Stimulated activated effector memory CD8-positive, alpha-beta T cell treated with anti-CD3 and anti-CD28 coated beads, Interleukin-12 subunit alpha, Interleukin-12 subunit beta, amount 100 ng/mL, for 72 hours (primary cell): Measurements from ENCODE around the gene TUSC2.

Source experiments
- ATAC-seq: fragments of 150-1000 bp; cut with Tn5 transposase; 2 replicates; pipeline ENCODE4 v1.10.0; 2021
- DNase-seq, 2 donors: peaks; one replicate each; pipeline ENCODE4 v3.0.0; 2021 to 2022; ENCODE audit warnings: low spot score in 2 of 2
- H3K27ac Mint-ChIP-seq: one replicate; pipeline ENCODE4 v1.8.0; 2022; ENCODE audit warnings: mild to moderate bottlenecking, mixed read lengths
- H3K36me3 Mint-ChIP-seq: one replicate; pipeline ENCODE4 v1.8.0; 2022; ENCODE audit warnings: mild to moderate bottlenecking, mixed read lengths
- H3K4me1 Mint-ChIP-seq: one replicate; pipeline ENCODE4 v1.8.0; 2022; ENCODE audit warnings: mixed read lengths
- H3K4me3 Mint-ChIP-seq: one replicate; pipeline ENCODE4 v1.8.0; 2022; ENCODE audit warnings: mild to moderate bottlenecking, mixed read lengths
- H3K9me3 Mint-ChIP-seq: one replicate; pipeline ENCODE4 v1.8.0; 2022; ENCODE audit warnings: mixed read lengths

TUSC2 gene

DNA sequence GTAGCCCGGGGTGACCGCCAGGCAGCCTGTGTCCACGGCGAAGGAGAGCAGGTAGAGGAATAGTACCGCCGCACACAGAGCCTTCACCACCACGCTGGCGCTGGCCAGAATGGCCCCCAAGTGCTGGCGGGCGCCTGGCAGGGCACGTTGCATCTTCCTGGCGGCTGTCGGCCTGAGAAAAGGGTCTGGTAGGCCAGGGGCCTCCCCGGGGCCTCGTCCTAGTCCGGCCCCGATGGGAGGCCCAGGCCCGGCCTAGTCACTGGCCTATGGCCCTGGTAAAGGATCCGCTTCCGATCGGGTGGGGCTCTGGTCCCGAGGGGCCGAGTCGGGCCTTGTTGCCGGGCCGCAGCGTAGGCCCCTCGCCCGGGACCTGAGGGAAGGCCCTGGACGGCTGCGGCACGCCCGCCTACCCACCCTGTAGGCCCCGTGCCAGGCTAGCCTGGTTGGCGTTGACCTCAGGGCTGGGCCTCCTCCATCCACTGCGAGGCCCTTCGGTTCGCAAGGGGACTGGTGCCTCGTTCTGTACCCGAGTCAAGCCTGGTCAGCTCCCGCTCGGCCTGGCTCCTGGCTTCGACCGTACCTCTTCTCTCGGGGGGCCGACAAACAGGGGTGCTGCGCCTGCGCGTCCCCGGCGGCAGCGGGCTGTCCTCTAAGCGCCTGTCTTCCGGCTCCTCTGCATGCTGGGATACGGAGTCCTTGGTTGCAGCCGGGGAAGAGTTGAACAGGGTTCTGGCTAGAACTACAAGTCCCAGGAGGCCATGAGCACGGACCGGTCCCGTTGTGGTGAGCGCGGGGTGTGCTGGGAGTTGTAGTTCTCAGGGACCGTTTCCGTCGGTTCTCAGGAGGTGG lies 31.1 kb upstream of the TUSC2 start, which contains the start of gene TMEM115:
TMEM115 (minus strand) TSS at position 611 of the 849 bp plus-strand sequence; CDS start at position 153, 458 bp downstream.
- Mint-ChIP-seq H3K36me3 (peaks cover 37% of the 10 kb centered on the region), H3K27ac (peak within 1 kb of the TSS; percentile 97), H3K9me3 (no peaks in the 10 kb centered on the region), H3K4me1 (peaks cover 57% of the 10 kb centered on the region), H3K4me3 (peak within 1 kb of the TSS; percentile 96)
- ATAC-seq = peak; percentile 100
- peak; percentile 75 to 95 for DNase-seq

DNA sequence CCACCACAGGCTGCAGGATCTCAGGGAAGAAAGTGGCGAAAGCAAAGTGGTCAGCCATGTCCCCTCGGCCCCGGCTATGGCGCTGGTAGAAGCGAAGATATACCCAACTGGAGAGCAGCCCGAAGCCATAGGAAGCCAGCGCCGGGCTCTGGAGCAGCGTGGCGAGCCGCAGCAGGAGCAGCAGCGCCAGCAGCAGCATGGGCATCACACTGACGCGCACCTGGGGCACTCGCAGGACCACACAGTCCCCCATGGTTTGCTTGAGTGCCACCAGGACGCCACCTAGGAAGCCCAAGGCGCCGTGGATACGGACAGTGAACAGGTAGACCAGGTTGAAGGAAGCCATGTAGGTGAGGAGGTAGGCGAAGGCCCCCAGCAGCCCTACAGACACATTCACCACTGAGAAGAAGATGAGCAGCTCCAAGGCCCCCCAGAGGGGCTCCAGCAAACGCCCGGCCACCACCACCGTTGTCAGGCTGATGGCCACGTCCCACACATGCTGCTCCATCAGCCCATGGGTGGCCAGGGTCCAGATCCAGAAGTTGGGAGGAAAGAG lies 30.4 kb upstream of the TUSC2 start:
- peaks cover 57% of the 10 kb centered on the region for H3K4me1 Mint-ChIP-seq
- ATAC-seq (no peak), DNase-seq (no peak)
- peak overlapping the region; percentile 96 for H3K4me3 Mint-ChIP-seq
- H3K27ac Mint-ChIP-seq = peak overlapping the region; percentile 97
- H3K36me3 Mint-ChIP-seq = peaks cover 44% of the 10 kb centered on the region
- no peaks in the 10 kb centered on the region for H3K9me3 Mint-ChIP-seq

DNA sequence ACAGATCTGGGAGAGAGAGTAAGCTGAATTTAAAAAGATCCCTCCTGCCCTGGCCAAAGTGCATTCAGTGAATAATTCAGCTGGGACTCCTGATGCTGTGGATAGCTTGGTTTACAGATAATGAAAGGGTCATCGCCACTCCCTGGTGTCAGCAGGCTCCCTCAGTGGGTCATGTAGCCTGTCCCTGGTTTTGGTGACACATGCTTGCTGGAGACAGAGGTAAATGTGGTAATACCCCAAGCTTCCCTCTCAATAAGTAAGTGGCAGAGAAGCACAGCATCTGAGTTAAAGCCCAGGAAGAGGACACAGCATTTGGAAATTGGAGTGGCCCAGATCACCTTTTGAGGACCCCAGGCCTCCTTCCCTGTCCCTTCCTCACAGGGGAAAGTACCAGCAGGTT lies 29.5 kb upstream of the TUSC2 start:
- ATAC-seq (no peak), DNase-seq (no peak)
- Mint-ChIP-seq H3K9me3 (no peaks in the 10 kb centered on the region), H3K36me3 (peaks cover 53% of the 10 kb centered on the region), H3K4me3 (peak overlapping the region; percentile 96), H3K4me1 (peaks cover 57% of the 10 kb centered on the region), H3K27ac (peak overlapping the region; percentile 97)

DNA sequence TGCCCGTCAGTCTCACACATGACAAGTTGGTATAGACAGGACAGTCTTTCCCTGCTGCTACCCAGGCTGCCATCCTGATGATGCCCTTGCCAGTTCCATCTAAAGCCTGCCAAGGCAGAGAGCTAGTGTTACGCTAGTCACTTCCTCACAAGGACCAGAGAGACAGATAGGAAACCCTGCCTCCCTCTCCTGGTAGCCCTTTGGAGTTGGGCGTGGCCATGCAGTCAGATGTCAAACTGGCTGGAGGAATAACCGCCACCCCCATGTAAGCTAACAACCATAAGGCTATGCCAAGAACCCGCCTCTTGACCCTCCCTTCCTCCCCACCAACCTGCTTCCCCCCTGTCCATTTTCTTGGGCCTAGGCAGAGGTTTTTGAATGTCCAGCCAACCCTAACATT lies 28.5 kb upstream of the TUSC2 start:
- Mint-ChIP-seq H3K9me3 (no peaks in the 10 kb centered on the region), H3K36me3 (peaks cover 63% of the 10 kb centered on the region), H3K27ac (peak overlapping the region; percentile 97), H3K4me3 (peak overlapping the region; percentile 96), H3K4me1 (peaks cover 63% of the 10 kb centered on the region)
- no peak for DNase-seq
- ATAC-seq = no peak

DNA sequence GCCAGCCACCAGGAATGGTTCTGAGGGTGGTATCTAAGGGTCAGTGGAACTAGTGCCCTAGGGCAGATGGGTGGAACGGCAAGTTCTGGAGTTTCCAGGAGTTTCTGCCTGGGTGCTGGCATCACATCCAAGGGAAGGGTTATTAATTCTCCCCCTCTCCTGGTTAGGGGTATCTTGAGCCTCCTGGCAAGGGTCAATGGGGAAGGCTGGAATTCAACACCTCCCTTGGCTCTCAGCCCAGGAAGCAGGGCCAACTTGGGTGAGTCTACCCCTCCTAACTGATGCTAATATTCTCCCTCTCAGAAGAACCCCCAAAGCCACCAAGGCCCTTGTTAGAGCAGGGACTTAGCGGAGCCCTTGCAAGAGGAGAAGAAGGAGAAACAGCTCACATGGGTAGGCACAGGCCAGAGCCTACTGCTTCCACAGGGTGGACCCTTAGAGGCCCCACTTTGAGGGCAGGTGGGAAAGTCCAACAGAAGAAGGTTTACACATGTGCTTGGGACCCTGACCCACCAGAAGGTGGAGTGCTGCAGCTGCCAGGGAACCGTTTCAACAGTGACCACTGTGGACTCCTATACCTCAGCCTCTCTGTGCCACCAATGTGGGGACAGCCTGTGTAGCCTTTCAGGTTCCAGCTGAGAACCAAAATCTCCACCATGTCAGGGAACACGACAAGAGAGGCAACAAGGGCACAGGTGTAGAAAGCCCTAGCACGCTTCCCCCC lies 28.0 kb upstream of the TUSC2 start:
- Mint-ChIP-seq H3K4me3 (peak overlapping the region; percentile 96), H3K27ac (peak overlapping the region; percentile 71), H3K4me1 (peaks cover 69% of the 10 kb centered on the region), H3K36me3 (peaks cover 68% of the 10 kb centered on the region), H3K9me3 (no peaks in the 10 kb centered on the region)
- ATAC-seq = no peak
- no peak for DNase-seq

DNA sequence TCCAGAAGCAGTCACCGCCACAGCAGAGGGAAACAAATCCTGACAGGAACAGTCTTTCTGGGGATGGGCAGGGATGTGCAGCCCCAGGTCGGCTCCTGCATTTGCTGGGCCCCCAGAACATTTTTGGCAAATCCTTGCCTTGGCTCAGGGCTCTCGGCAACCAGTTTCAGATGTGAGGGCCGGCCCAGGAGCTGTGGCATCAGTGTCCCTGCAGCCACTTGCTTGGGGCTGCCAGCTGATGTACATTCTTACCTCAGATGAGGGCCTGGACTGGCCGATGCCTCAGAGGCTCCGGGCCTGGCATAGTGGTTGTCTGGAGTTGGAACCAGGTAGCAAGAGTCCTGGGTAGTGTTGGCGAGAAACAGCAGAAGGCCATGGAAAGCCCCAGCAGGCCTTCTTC lies 26.8 kb upstream of the TUSC2 start:
- Mint-ChIP-seq H3K27ac (peak overlapping the region; percentile 71), H3K9me3 (no peaks in the 10 kb centered on the region), H3K4me1 (peaks cover 74% of the 10 kb centered on the region), H3K4me3 (no peak overlapping the region), H3K36me3 (peaks cover 80% of the 10 kb centered on the region)
- DNase-seq (no peak), ATAC-seq (no peak)

DNA sequence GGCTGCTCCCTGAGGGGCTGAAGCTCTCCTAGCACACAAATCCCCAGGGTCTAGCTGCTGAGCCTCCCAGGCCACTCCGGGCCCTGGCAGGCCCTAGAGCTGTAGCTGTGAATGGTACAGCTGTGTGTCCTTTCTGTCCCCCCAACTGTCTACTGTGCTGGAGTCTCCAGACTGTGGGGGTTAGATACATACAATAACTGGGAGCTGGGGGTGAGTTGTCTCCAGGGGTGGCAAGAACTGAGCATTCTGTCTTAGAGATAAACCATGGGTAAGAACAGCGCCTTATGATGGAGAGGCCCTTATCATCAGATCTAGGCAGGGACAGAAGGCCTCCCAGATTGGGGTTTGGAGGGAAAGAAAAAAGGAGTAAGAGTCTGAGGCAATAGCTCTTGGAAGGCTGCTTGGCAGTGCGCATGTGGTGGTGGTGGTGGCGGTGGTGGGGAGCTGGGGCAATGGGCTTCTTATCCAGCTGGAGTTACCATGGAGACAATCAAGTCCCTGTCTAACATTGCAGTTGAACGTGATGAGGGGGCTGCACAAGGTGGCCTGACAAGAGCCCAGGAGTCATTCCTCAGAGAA lies 26.3 kb upstream of the TUSC2 start:
- peaks cover 81% of the 10 kb centered on the region for H3K36me3 Mint-ChIP-seq
- ATAC-seq (no peak), DNase-seq (no peak)
- peak overlapping the region; percentile 2 for H3K27ac Mint-ChIP-seq
- no peak overlapping the region for H3K4me3 Mint-ChIP-seq
- no peaks in the 10 kb centered on the region for H3K9me3 Mint-ChIP-seq
- H3K4me1 Mint-ChIP-seq = peaks cover 73% of the 10 kb centered on the region

DNA sequence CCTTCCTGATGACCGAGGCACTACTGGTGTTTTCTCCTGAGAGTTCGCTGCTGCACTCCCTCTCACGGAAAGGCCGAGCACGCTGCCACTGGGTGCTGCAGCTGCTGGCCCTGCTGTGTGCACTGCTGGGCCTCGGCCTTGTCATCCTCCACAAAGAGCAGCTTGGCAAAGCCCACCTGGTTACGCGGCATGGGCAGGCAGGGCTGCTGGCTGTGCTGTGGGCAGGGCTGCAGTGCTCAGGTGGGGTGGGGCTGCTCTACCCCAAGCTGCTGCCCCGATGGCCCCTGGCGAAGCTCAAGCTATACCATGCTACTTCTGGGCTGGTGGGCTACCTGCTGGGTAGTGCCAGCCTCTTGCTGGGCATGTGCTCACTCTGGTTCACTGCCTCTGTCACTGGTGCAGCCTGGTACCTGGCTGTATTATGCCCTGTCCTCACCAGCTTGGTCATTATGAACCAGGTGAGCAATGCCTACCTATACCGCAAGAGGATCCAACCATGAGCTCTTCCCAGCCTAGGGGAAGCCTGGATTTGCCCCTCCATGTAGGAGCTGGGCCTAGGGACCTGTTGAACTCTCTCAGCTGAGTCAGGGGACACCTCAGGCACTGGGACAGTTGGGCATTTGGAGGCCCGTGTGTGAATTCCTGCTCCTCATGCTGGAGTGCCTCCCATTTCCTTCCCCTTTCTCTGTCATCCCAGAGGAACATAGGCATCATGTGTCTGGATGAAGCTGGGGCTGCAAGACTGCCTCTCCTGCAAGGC lies 25.4 kb upstream of the TUSC2 start:
- H3K27ac Mint-ChIP-seq = peak overlapping the region; percentile 58
- H3K4me1 Mint-ChIP-seq = peaks cover 76% of the 10 kb centered on the region
- H3K4me3 Mint-ChIP-seq = no peak overlapping the region
- DNase-seq (no peak), ATAC-seq (no peak)
- no peaks in the 10 kb centered on the region for H3K9me3 Mint-ChIP-seq
- H3K36me3 Mint-ChIP-seq = peaks cover 83% of the 10 kb centered on the region

DNA sequence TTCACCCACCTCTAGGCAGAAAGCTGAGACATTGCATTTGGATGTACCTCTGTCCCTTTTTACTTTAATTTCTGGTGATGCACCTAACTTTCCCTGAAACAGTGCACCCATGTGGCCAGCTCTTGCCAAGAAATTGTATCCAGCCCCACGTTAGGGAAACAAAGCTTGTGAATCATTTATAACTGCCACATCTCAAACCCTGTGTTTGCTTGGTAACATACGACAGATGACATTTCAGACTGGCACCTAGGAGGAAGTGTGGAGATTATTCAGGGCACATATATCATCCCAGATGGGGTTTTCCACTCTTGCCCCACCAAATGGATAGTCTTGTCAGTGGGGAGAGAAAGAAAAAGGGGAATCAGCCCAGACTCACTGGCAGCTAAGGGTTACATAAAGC lies 24.8 kb upstream of the TUSC2 start:
- H3K4me3 Mint-ChIP-seq = no peak overlapping the region
- peaks cover 83% of the 10 kb centered on the region for H3K36me3 Mint-ChIP-seq
- no peaks in the 10 kb centered on the region for H3K9me3 Mint-ChIP-seq
- DNase-seq (no peak), ATAC-seq (no peak)
- peak overlapping the region; percentile 58 for H3K27ac Mint-ChIP-seq
- H3K4me1 Mint-ChIP-seq = peaks cover 76% of the 10 kb centered on the region

DNA sequence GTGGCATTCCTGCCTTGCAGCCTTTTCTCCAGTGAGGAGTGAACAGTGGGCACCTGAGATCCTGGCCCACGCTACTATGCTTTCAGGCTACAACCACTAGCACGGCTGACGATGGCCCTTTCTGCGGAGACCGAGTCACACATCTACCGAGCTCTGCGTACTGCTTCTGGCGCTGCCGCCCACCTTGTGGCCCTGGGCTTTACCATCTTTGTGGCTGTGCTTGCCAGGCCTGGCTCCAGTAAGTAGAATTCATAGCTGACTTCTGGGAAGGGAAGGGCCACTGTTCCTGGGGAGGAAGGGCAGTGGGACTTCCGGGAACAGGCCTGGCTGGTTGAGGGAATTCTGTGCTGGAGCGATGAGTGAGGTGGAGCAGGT lies 23.3 kb upstream of the TUSC2 start:
- Mint-ChIP-seq H3K36me3 (peaks cover 87% of the 10 kb centered on the region), H3K9me3 (no peaks in the 10 kb centered on the region), H3K27ac (peak overlapping the region; percentile 98), H3K4me1 (peaks cover 72% of the 10 kb centered on the region), H3K4me3 (peak overlapping the region; percentile 99)
- DNase-seq = no peak
- peak; percentile 22 for ATAC-seq

DNA sequence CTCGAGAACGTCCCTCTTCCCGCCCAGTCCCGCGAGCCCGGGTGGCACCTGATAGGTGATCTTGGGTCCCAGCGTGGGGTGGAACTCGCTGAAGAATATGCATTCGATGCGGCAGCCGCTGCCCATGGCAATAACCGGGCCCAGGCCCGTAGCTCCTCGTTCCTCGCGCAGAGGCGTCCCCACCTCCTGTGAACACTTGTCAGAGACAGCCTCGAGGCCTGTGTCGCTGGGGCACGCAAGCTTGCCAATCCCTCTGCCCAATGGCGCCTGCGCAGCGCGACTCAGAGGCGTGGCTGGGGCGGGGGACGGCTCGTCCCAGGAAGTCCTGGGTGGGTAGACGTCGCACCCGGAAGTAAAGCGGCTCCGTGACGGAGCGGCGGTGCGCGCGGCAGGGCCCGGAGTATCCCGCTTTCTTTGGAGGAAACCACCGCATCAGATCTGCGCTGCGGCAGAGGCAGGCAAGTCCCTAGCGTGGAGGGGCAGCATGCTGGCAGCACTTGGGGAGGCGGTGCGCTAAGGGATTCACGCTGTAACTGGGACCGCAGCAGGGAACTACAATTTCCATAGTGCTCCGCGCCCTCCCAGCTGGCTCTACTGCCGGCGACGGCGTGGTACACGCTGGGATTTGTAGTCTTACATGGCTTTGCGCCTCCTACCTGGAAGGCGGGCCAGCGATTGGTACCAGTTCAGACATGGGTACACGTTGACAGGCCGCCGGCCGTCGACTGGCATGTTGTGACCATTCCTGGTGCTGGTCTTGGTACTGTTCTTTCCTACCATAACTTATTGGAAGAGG lies 22.7 kb upstream of the TUSC2 start, which contains the start of the genes CYB561D2 and NPRL2:
CYB561D2 (plus strand) TSS at position 336 of the 796 bp plus-strand sequence. CDS start 572 bp downstream, outside the sequence.
NPRL2 (minus strand) TSS at position 249 of the 796 bp plus-strand sequence; CDS start at position 126, 123 bp downstream.
- peak within 1 kb of the TSS; percentile 99 for H3K4me3 Mint-ChIP-seq
- peak; percentile 92 for ATAC-seq
- peak within 1 kb of the TSS; percentile 98 for H3K27ac Mint-ChIP-seq
- no peaks in the 10 kb centered on the region for H3K9me3 Mint-ChIP-seq
- DNase-seq = peak; percentile 95 to 99
- H3K36me3 Mint-ChIP-seq = peaks cover 87% of the 10 kb centered on the region
- peaks cover 72% of the 10 kb centered on the region for H3K4me1 Mint-ChIP-seq

DNA sequence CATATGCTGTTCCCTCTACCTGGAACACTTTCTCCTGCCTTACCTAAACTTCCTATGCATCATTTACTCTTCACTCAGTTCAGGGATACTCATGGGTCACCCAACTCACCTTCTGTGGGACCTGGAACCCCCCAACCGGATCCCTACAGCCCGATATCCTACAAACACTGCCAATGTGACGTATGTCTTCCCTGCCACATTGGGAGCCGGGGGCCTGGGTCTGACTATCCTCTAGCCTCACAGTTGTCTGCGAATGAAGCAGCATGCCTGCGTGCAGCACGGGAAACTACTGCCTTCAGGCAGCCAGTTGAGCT lies 22.1 kb upstream of the TUSC2 start:
- no peak for DNase-seq
- H3K36me3 Mint-ChIP-seq = peaks cover 87% of the 10 kb centered on the region
- H3K27ac Mint-ChIP-seq = peak overlapping the region; percentile 98
- no peak for ATAC-seq
- peaks cover 72% of the 10 kb centered on the region for H3K4me1 Mint-ChIP-seq
- H3K4me3 Mint-ChIP-seq = peak overlapping the region; percentile 99
- no peaks in the 10 kb centered on the region for H3K9me3 Mint-ChIP-seq

DNA sequence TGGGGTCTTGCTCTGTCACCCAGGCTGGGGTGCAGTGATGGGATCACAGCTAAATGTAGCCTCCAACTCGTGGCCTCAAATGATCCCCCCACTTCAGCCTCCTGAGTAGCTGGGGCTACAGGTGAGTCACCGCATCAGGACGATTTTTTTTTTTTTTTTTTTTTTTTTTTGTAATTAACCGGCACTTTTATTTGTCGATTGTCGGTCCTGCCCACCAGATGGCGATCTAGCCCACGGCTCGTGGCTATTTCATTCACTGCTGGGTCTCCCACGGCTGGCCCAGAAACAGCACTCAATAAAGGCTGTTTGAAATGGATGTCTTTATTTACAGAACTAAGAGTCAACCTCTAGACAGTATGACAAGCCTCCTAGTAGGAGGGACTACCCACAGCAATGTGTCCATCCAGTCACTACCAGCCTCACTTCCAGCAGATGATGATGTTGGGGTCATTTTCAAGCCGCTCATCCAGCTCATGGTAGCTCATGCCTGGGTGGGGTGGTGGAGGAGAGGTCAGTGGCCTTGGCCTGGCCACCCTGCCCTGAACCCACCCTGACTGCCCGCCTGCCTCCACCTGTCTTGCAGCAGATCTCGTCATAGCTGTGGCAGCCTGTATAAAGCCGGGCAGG lies 19.3 kb upstream of the TUSC2 start:
- DNase-seq = peak; percentile 51 to 80
- Mint-ChIP-seq H3K27ac (no peak overlapping the region), H3K4me1 (peaks cover 81% of the 10 kb centered on the region), H3K4me3 (no peak overlapping the region), H3K9me3 (no peaks in the 10 kb centered on the region), H3K36me3 (peaks cover 59% of the 10 kb centered on the region)
- ATAC-seq = peak; percentile 5
